GM23248 (cell line): ENCODE measurements around the gene TMED9.

Source experiments
- EZH2 ChIP-seq: fragments of 200-600 bp; sonication (generic); IDR thresholded peaks from 2 replicates; pipeline ENCODE4 v1.6.1; 2018; ENCODE audit warnings: antibody characterized with exemption, mild to moderate bottlenecking; ENCODE audit not compliant: insufficient read depth, poor library complexity, severe bottlenecking
- EZH2phosphoT487 ChIP-seq: fragments of 200-600 bp; sonication (generic); IDR thresholded peaks from 2 replicates; pipeline ENCODE4 v1.6.1; 2018; ENCODE audit warnings: antibody characterized with exemption, moderate library complexity, mild to moderate bottlenecking, low read depth; ENCODE audit not compliant: insufficient read depth

DNA sequence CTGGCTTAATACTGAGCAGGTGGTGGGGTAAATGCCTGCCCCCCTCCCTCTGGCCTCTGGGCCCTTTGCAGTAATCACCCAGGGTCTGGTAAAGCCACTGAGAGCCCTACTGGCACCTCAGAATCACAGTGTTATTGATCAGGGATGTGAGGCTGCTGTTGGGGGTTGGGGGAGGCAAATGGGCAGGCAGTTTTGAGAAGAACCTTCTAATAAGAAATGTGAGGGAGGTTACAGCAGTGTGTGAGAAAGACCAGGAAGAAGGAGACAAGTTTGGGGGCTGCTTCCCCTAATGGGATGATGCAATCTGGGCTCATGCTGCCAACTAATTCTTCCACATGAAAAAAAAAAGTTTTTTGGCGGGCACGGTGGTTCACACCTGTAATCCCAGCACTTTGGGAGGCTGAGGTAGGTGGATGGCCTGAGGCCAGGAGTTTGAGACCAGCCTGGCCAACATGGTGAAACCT lies 4.8 kb downstream of the TMED9 start:
- no peak for TF ChIP-seq EZH2phosphoT487
- TF ChIP-seq EZH2, result no peak
